Measurements from ENCODE around the gene CCT3. TPM values are rescaled to one million over a fixed set of nuclear protein-coding genes. Genes with fewer than 3 reads are reported as not detected.

Gene CCT3
- total RNA-seq, 1 experiment from 2014 or later: 691 TPM

DNA sequence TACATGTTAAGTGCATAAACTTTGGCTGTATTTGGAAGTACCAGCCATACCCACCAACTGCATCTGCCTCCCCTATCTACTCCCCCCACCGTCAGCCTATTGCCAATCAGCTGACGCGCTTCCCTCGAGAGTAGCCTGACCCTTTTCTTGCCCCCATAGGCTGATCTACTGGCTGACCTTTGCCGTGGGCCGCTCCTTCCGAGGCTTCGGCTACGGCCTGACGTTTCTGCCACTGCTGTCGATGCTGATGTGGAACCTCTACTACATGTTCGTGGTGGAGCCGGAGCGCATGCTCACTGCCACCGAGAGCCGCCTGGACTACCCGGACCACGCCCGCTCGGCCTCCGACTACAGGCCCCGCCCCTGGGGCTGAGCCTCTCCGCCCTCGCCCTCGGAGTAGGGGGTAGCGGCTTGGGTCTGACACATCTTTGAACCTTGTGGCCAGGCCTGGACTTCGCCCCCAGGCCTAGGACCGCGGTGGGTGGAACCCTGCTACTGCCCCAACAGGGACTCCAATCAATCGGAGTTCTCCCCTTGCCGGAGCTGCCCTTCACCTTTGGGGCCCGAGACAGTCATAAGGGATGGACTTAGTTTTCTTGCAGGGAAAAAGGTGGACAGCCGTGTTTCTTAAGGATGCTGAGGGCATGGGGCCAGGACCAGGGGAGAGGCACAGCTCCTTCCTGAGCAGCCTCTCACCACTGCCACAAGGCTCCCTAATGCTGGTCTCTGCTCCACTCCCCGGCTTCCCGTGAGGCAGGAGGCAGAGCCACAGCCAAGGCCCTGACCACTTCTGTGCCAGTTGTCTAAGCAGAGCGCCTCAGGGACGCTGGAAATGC lies 46.6 kb downstream of the CCT3 start:
- in situ Hi-C loops (cut with HindIII; ENCODE audit: low pct_unique_long_range_greater_than_20kb, low sequenced_read_pairs): no loop called here
- peak; percentile 78 for DNase-seq (ENCODE audit: low read depth)

DNA sequence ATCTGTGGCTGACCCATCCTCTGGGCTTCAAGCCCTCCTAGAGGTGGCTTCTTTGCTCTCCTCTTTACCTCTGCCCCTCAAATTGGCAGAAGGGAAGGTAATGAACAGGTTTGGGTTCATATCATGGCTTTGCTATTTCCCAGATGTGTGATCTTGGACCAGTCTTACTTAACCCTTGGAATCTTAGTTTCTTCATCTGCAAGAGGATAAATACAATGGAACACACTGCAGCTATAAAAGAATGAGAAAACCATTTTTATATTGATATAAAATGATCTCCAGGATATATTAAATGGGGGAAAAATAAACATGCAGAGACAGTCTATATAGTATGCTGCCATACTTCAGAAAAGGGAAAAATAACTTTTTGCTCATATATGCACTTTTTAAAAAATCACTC lies 48.2 kb downstream of the CCT3 start:
- DNase-seq (ENCODE audit: low read depth): no peak
- in situ Hi-C loops (cut with HindIII; ENCODE audit: low pct_unique_long_range_greater_than_20kb, low sequenced_read_pairs): no loop called here

DNA sequence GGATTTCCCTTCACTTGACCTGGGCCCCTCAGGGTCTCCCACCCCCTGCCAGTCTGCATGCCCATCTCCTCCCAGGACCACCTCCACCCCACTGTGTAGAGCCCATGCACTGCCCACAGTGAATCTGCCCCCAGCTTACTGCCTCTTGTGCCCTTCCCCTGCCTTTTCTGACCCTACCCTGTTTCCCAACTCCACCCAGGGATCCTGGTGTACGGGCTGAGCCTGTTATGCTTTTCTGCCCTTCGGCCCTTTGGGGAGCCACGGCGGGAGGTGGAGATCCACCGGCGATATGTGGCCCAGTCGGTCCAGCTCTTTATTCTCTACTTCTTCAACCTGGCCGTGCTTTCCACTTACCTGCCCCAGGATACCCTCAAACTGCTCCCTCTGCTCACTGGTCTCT lies 52.0 kb downstream of the CCT3 start:
- in situ Hi-C loops (cut with HindIII; ENCODE audit: low pct_unique_long_range_greater_than_20kb, low sequenced_read_pairs): no loop called here
- DNase-seq (ENCODE audit: low read depth): no peak

DNA sequence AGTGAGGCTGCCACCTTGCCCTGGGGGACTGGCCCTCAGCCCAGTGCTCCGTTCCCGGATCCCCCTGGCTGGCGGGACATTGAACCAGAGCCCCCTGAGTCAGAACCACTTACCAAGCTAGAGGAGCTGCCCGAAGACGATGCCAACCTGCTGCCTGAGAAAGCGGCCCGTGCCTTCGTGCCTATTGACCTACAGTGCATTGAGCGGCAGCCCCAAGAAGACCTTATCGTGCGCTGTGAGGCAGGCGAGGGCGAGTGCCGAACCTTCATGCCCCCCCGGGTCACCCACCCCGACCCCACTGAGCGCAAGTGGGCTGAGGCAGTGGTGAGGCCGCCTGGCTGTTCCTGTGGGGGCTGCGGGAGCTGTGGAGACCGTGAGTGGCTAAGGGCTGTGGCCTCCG lies 52.7 kb downstream of the CCT3 start:
- in situ Hi-C loops (cut with HindIII; ENCODE audit: low pct_unique_long_range_greater_than_20kb, low sequenced_read_pairs): no loop called here
- no peak for DNase-seq (ENCODE audit: low read depth)

DNA sequence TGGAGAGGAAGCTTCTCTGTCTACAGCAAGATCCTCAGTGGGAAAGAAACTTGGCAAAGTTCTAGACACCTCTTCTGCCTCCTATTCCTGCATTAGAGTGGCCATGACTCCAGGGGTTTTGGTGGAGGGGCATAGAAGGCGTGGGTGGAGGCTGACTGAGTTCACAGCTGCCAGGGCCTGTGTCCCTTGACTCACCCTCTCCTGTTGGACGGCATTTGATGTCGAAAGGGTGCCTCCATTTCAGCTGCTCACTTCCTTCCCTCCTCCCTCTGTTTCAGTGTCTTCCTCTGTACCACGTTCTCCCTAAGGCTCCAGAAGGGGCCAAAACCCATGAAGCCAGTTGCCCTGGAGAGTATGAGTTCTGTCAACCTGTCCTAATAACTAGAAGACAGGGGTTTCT lies 53.3 kb downstream of the CCT3 start:
- no peak for DNase-seq (ENCODE audit: low read depth)
- in situ Hi-C loops (cut with HindIII; ENCODE audit: low pct_unique_long_range_greater_than_20kb, low sequenced_read_pairs): no loop called here

DNA sequence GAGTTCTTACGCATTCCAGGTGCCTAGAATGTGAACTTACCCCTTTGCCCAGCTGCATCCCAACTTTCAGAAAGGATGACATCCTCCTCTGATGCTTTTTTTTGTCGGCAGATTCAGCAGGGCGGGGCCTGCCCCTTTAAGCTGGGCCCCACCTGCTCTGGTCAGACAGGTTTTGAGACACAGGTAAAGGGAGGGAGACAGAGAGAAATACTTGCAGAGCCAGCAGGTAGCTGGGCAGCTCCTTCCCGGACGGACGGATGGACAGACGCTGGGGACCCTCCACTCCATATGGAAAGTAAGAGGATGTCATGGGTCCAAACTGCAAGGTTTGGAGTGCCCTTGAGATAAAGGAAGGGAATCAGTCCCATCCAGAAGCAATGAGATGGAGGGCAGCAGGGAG lies 54.0 kb downstream of the CCT3 start, which contains the start of gene TMEM79:
TMEM79 (plus strand) TSS at position 214 of the 400 bp plus-strand sequence. CDS start 902 bp downstream, outside the sequence.
- no peak for DNase-seq (ENCODE audit: low read depth)
- in situ Hi-C loops (cut with HindIII; ENCODE audit: low pct_unique_long_range_greater_than_20kb, low sequenced_read_pairs): no loop called here

DNA sequence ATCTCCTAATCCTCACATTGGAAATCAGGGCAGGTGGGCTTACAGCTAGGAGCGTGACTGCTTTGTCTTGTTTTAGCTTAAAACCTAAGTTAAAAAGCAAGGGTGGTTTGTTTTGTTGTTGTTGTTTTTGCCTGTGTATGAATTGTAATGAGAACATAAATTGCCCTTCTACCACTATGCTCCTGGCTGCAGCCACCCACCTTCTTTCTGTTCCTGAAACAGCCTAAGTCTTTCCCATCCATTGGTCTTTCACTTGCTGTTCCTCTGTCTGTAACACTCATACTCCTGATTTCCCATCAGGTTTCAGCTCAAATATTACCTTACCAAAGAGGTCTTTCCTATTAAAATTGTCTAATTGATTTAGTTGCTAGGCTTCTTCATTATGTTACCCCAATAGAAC lies 54.6 kb downstream of the CCT3 start:
- in situ Hi-C loops (cut with HindIII; ENCODE audit: low pct_unique_long_range_greater_than_20kb, low sequenced_read_pairs): no loop called here
- DNase-seq (ENCODE audit: low read depth): no peak

DNA sequence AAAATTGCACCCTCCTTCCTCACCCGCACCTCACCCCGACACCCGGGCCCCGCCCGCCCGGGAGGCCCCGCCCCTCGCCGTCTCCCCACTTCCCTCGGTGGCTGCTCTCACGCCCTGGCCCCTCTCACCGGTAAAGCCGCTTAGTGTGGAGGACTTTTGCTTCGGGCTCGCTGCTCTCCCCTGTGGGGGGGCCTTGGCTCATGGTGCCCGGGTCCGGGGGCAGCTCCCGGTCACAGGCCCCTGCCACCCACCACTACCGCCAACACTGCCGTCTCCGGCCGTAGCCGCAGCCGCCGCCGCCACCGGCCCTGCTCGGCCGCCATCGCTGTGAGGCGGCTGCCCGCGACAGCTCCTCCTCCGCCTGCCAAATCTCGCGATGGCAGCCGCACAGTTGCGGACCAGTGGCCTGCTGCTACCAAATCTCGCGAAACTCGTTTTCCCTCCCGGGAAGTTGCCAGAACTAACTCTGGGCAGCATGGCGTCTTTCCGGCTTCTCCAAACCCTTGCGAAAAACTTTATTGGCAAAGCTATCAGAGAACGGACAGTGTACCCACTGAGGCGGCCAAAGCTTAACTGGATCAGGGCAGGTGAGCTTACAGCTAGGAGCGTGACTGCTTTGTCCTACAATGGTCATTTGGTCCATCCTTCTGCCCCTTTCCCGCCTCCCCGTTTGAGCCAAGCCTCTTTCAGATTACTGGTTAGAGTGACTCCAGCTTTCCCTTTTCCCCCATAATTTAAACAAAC lies 55.4 kb downstream of the CCT3 start, which contains the start of gene SMG5:
SMG5 (minus strand) TSS at position 347 of the 744 bp plus-strand sequence; CDS start at position 202, 145 bp downstream.
- in situ Hi-C loops (cut with HindIII; ENCODE audit: low pct_unique_long_range_greater_than_20kb, low sequenced_read_pairs): no loop called here
- DNase-seq (ENCODE audit: low read depth): peak; percentile 93

DNA sequence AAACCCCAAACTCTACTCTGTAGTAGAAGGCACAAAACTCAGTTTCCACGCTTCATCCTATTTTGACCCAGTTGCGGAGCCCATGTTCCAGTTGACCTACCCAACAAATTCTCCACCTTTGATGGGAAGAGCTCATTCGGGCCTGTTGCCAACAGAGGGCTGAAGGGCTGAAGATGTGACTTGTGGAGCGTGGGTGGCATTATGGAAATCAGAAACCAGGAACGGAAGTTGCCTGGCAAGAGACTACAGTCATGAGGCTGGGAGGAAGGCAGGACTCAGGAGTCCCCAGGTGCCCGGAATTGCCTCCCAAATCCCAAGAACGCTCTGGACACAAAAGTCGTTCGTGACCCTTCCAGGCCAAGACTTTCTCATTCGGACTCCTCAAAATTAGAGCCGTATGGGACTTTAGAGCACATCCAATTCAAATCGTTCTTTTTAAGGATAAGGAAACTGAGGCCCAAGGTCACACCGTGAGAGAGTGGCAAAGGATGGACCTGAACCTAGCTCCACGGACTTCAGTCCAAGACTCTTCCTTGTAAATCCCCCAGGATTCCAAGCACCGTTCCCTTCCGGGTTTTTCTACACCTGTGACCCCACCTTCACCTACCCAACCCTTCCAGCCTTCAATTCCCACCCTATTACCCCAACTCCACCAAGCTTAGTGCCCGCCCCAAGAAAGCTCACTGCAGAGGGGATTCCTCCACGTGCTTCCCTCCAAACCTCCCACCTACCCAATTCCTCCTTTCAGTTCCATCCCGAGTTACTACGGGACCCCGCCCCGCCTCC lies 56.2 kb downstream of the CCT3 start:
- peak; percentile 56 for DNase-seq (ENCODE audit: low read depth)
- in situ Hi-C loops (cut with HindIII; ENCODE audit: low pct_unique_long_range_greater_than_20kb, low sequenced_read_pairs): no loop called here

DNA sequence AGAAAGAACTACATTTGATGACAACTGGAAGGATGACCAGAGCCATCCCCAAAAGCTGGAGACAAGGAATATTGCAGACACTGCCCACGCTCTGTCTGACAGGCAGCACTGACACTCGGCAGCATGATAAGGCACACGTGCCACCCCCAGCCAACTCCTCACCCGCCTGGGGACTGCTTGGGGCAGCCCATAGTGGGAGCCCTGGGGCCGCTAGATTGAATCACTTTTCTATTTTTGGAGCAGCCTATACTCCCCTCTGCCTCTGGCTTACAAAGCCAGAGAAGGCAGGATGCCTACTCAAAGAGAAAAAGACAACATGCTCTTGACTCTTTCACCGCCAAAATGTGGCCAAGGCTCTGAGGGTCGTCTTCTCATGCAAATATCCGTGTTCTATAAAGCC lies 56.8 kb downstream of the CCT3 start:
- DNase-seq (ENCODE audit: low read depth): no peak
- in situ Hi-C loops (cut with HindIII; ENCODE audit: low pct_unique_long_range_greater_than_20kb, low sequenced_read_pairs): no loop called here

DNA sequence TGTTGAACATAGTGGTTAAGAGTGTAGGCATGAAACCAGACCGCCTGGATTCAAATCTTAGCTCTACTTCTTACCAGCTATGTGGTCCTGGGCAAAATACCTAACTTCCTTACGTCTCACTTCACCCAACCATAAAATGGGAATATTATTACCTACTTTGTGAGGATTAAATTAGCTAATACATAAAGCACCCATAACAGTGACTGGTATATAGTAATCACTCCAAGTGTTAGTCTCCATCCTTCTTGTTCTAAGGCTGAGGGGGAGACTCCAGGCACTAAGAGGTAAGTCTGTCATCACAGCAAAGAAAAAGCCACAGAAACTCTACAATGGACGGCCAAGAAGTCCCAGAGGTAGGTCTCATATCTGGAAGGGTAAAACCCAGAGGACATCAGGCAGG lies 58.3 kb downstream of the CCT3 start:
- DNase-seq (ENCODE audit: low read depth): no peak
- in situ Hi-C loops (cut with HindIII; ENCODE audit: low pct_unique_long_range_greater_than_20kb, low sequenced_read_pairs): no loop called here

DNA sequence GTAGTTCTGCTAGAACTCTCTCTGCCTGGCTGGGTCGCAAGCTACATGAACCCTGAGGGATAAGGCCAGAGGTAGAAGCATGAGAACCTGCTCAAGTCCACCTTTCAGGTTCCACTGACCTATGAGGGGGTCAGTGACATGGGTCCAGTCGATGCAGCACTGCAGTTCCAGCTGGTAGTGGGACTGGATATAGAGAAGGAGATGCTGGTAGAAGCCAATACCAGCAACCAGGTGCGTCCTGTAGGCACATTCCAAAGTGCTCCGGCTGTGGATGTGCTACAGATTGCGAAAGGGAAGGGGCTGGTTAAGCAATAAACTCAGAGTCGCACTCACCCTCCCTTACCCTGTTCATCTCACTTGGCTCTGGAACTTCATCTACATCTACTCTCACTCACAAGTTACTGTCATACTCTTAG lies 61.1 kb downstream of the CCT3 start:
- in situ Hi-C loops (cut with HindIII; ENCODE audit: low pct_unique_long_range_greater_than_20kb, low sequenced_read_pairs): no loop called here
- no peak for DNase-seq (ENCODE audit: low read depth)

DNA sequence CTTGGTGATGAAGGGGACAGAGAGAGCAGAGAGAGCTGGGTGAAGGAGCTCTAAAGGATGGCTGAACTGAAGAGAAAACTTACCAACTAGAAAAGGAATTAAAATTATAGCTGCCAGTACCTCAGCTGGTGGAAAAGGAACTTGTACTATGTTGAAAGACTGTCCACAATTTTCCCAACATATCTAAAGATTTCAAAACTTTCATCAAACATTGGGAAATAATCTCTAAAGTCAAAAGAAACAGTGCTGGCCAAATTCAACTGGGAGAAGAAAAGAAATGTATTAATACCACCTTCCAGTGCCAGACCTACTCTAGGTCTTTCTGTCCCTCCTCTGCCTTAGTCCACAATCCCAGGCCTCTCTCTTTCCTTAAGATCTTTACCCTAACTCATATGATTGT lies 61.6 kb downstream of the CCT3 start:
- no peak for DNase-seq (ENCODE audit: low read depth)
- in situ Hi-C loops (cut with HindIII; ENCODE audit: low pct_unique_long_range_greater_than_20kb, low sequenced_read_pairs): no loop called here

DNA sequence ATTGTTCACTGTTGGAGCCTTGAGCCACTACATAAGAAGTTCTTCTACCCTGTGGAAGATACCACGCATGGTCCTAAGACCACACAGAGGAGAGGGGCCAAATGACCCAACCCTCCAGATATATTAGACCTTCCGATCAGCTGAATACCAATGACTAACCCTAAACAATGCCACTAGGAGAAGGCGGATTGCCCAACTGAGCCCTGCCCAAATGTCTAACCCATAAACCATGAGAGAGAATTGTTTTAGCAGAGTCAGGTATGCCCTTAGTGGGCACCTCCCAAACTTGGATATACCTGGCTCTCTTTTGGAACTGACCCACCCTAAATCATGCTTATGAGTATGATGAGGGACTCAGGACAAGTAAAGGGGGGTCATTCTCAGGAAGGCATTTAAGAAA lies 67.8 kb downstream of the CCT3 start:
- no peak for DNase-seq (ENCODE audit: low read depth)
- in situ Hi-C loops (cut with HindIII; ENCODE audit: low pct_unique_long_range_greater_than_20kb, low sequenced_read_pairs): no loop called here

DNA sequence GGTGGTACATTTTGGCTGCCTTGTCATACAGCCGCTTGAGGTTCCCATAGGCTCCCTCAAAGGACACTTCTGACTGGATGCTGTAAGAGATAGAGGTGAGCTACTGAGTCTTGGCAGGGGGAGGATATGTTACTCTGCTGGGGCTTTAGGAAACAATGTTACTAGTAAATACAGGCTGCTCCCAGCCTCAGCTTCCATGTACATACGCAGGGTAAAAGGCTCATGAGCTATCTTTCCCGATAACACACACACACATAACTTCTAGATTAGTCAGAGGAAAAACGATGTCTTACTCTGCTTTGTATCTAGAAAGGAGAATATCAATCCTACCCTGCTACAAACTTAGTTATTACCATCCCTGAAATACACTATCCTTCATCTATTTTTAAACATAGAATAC lies 69.8 kb downstream of the CCT3 start:
- DNase-seq (ENCODE audit: low read depth): no peak
- in situ Hi-C loops (cut with HindIII; ENCODE audit: low pct_unique_long_range_greater_than_20kb, low sequenced_read_pairs): no loop called here

DNA sequence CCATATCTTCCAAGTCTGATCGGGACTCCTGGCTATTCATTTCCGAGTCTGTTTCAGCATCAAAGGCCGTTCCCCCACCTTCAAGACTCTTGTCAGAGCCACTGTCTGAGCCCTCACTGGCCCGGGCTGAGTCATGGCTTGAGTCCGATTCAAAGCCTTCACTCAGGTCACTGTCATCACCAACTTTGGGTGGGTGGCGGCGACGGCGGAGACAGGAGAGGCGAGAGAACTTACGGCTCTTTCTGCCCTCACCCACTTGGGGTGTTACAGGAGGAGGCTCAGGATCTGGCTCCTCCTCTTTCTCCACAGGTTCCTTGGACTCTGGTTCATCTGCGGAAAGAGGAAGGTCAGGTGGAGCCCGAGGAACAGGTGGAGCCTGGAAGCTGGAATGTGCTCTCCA lies 72.0 kb downstream of the CCT3 start:
- in situ Hi-C loops (cut with HindIII; ENCODE audit: low pct_unique_long_range_greater_than_20kb, low sequenced_read_pairs): no loop called here

DNA sequence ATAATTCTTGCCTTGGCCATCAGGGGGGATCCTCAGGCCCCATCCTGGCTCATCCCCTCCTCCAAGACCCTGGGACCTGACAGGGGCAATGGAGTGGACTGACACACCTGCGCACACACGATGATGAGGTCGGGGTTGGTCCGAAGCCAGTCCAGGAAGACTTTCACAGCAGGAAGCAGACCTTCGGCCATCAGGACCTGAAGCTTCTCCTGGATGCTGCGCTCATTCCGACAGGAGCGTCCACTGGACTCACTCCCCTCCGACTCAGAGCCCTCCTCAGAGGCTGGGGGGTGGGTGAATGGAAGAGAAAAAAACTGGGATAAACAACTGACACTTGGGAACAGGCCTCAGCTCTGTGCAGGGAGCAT lies 74.8 kb downstream of the CCT3 start:
- in situ Hi-C loops (cut with HindIII; ENCODE audit: low pct_unique_long_range_greater_than_20kb, low sequenced_read_pairs): no loop called here
- DNase-seq (ENCODE audit: low read depth): no peak

More for the DNA sequence above, 72.0 kb downstream of the CCT3 start:
- no peak for DNase-seq (ENCODE audit: low read depth)

DNA sequence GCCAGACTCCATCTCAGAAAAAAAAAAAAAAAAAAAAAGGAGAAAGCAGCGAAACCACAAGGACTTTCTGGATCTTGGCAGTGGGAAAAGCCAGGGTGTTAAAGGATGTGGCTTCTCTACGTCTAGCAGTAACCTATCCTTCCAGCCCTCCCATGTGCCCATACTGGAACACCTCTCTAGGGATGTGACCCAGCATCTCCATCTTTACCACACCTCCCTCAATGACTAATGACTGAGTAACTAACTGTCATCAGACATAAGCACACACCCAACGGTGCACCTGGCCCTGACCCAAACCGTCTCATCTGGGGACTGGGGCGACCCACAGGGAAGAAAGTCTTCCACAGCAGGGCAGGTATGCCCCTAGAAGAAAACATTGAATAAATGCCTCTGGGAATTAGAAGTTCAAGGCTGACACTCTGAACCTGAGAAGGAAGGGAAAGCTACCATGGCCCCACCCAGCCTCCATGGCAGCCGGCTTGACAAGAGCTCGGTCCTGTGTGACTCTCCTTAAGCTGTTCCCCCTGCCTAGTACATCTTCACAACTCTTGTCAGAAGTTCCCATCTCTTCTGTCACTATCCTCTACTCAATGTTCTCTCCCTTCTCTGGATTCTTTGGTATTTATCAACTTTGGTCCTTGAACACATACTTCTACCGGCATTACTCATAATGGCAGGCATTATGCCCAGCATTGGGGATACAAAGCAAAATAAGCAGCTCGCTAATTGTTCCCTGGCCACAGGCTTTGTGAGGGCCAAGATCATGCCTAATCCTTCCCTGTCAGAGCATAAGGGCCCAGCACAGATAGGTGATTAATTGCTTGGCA lies 75.4 kb downstream of the CCT3 start:
- in situ Hi-C loops (cut with HindIII; ENCODE audit: low pct_unique_long_range_greater_than_20kb, low sequenced_read_pairs): no loop called here
- no peak for DNase-seq (ENCODE audit: low read depth)

Measured in Caki2 (cell line).